ENCODE data around the gene CLK2.
"Not testable (repeated sequence)": the region's sequence is repeated elsewhere in the genome, so short reads cannot be mapped to it uniquely, and the experiment has no call there.

CLK2 gene

DNA sequence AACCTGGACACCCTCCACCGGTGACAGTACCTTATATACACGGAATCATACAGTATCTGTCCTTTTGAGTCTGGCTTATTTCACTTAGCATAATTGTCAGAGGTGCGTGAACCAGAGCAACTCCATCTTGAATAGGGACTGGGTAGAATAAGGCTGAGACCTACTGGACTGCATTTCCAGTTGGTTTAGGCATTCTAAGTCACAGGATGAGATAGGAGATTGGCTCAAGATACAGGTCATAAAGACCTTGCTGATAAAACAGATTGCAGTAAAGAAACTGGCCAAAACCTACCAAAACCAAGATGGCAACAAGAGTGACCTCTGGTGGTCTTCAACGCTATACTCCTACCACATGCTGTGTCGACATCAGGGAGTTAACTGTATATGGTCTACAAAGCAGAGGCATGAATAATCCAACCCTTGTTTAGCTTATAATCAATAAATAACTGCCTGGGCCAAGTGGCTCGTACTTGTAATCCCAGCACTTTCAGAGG lies 34.0 kb upstream of the CLK2 start:
- Mint-ChIP-seq H3K36me3 (ENCODE audit: low read depth) (peaks cover 38% of the 10 kb centered on the region), H3K4me3 (no peak overlapping the region), H3K4me1 (ENCODE audit: low read depth) (peaks cover 29% of the 10 kb centered on the region), H3K27me3 (peaks cover 2% of the 10 kb centered on the region), H3K9me3 (no peaks in the 10 kb centered on the region), H3K27ac (no peak overlapping the region)
- intact Hi-C loops (cut with micrococcal nuclease) = no loop called here

GRCh38 chr1:155305881-155306391 lies 32.6 kb upstream of the CLK2 start:
- Mint-ChIP-seq H3K9me3 (no peaks in the 10 kb centered on the region), H3K4me3 (no peak overlapping the region), H3K36me3 (ENCODE audit: low read depth) (peaks cover 25% of the 10 kb centered on the region), H3K4me1 (ENCODE audit: low read depth) (peaks cover 17% of the 10 kb centered on the region), H3K27me3 (peaks cover 2% of the 10 kb centered on the region), H3K27ac (peak overlapping the region; percentile 16)
- intact Hi-C loops (cut with micrococcal nuclease) = no loop called here

- Mint-ChIP-seq H3K4me1 (ENCODE audit: low read depth) (peaks cover 4% of the 10 kb centered on the region), H3K4me3 (no peak overlapping the region), H3K27me3 (peaks cover 2% of the 10 kb centered on the region), H3K27ac (no peak overlapping the region), H3K9me3 (no peaks in the 10 kb centered on the region), H3K36me3 (ENCODE audit: low read depth) (peaks cover 11% of the 10 kb centered on the region)
- intact Hi-C loops (cut with micrococcal nuclease) = no loop called here
Observed at GRCh38 chr1:155304558-155305063, 31.3 kb upstream of the CLK2 start.

GRCh38 chr1:155301342-155301841 lies 28.1 kb upstream of the CLK2 start, which contains the start of gene PKLR:
TSS of gene PKLR (minus strand) at chr1:155301438. CDS start at chr1:155301395, 43 bp downstream.
- Mint-ChIP-seq H3K9me3 (no peaks in the 10 kb centered on the region), H3K27me3 (peaks cover 22% of the 10 kb centered on the region), H3K4me1 (ENCODE audit: low read depth) (no peaks in the 10 kb centered on the region), H3K36me3 (ENCODE audit: low read depth) (no peaks in the 10 kb centered on the region), H3K27ac (no peak within 1 kb of the TSS), H3K4me3 (no peak within 1 kb of the TSS)
- intact Hi-C loops (cut with micrococcal nuclease) = no loop called here

DNA sequence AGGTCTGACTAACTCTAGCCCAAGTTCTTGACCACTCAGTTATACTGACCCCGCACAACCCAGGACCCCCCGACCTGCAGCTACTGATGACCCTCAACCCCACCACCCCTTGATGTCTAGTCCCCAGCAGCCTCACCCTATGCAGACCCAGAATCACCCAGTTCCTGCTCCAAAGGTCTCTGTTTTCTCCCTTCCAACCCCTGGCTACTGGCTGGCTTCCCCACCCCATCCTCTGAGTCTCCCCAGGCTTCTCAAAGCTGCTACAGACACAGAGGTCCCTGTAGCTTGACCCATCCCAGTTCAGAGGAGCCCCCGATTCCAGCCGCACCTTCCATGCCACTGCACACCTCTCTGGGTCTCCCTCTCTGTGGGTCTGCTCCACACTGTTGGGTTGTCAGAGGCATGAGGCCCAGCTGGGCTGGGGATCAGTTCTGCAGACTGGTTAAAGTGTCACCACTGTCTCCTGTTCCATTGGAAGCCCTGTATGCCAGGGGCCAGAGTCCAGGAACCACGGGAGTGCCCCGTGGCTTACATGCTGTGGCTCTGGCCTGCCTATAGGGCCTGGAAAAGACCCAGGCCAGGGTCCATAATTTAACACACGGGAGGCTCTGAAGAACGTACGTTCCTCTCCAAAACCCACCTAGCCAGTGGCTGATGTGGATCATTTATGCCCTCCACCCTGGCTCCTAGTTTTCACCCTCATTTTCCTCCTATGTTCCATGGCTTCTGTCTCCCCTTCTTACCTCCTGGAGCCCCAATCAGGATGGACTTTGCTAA lies 27.4 kb upstream of the CLK2 start:
- intact Hi-C loops (cut with micrococcal nuclease) = no loop called here
- peaks cover under 1% of the 10 kb centered on the region for H3K4me1 Mint-ChIP-seq (ENCODE audit: low read depth)
- H3K27me3 Mint-ChIP-seq = peaks cover 28% of the 10 kb centered on the region
- no peak overlapping the region for H3K4me3 Mint-ChIP-seq
- H3K36me3 Mint-ChIP-seq (ENCODE audit: low read depth) = no peaks in the 10 kb centered on the region
- no peaks in the 10 kb centered on the region for H3K9me3 Mint-ChIP-seq
- no peak overlapping the region for H3K27ac Mint-ChIP-seq

DNA sequence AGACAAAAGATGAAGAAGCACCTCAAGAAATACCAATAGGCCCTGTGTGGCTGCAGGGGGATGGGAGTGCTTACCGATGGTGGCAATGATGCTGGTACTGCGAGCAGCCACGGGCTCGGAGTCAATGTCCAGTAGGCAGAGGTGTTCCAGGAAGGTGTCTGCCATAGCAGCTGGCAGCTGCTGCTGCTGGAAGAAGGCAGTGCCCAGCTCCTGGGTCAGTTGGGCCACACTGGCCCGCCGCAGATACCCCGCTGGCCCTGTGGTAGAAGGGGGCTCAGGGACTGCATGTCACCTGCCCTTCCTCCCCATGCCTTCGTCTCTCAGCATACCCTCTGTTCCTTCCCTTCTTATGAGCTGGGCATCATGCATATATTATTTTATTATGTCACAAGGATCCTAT lies 26.7 kb upstream of the CLK2 start:
- H3K4me3 Mint-ChIP-seq = no peak overlapping the region
- H3K36me3 Mint-ChIP-seq (ENCODE audit: low read depth) = no peaks in the 10 kb centered on the region
- peaks cover 8% of the 10 kb centered on the region for H3K4me1 Mint-ChIP-seq (ENCODE audit: low read depth)
- H3K9me3 Mint-ChIP-seq = no peaks in the 10 kb centered on the region
- no peak overlapping the region for H3K27ac Mint-ChIP-seq
- H3K27me3 Mint-ChIP-seq = peaks cover 36% of the 10 kb centered on the region
- intact Hi-C loops (cut with micrococcal nuclease) = no loop called here

- no peaks in the 10 kb centered on the region for H3K9me3 Mint-ChIP-seq
- H3K4me1 Mint-ChIP-seq (ENCODE audit: low read depth) = peaks cover 13% of the 10 kb centered on the region
- H3K27ac Mint-ChIP-seq = no peak overlapping the region
Observed at GRCh38 chr1:155297384-155297783, 24.1 kb upstream of the CLK2 start.

DNA sequence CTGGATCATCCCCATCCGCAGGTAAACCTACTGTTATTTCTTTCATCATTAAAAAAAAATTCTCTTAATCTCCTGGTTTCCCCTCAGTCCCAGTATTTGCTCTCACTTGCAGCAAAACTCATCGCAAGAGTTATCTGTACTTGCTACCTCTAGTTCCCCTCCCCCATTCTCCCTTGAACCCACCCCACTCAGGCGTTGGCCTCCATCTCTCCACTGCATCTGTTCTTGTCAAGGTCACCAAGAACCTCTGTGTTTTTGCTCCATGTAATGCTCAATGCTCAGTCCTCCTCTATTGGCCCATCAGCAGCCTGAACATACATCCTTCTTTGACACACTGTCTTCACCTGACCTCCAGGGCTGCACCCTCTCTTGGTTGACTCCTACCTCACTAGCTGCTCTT lies 23.4 kb upstream of the CLK2 start:
- peaks cover 63% of the 10 kb centered on the region for H3K27me3 Mint-ChIP-seq
- intact Hi-C loops (cut with micrococcal nuclease) = no loop called here
- no peaks in the 10 kb centered on the region for H3K36me3 Mint-ChIP-seq (ENCODE audit: low read depth)
- H3K27ac Mint-ChIP-seq = no peak overlapping the region
- H3K9me3 Mint-ChIP-seq = no peaks in the 10 kb centered on the region
- peaks cover 13% of the 10 kb centered on the region for H3K4me1 Mint-ChIP-seq (ENCODE audit: low read depth)
- no peak overlapping the region for H3K4me3 Mint-ChIP-seq

More at GRCh38 chr1:155297384-155297783, 24.1 kb upstream of the CLK2 start:
- intact Hi-C loops (cut with micrococcal nuclease) = no loop called here
- Mint-ChIP-seq H3K27me3 (peaks cover 58% of the 10 kb centered on the region), H3K36me3 (ENCODE audit: low read depth) (no peaks in the 10 kb centered on the region), H3K4me3 (no peak overlapping the region)

GRCh38 chr1:155295942-155296267 lies 22.6 kb upstream of the CLK2 start:
- intact Hi-C loops (cut with micrococcal nuclease) = no loop called here
- peaks cover 13% of the 10 kb centered on the region for H3K4me1 Mint-ChIP-seq (ENCODE audit: low read depth)
- no peak overlapping the region for H3K27ac Mint-ChIP-seq
- H3K4me3 Mint-ChIP-seq = no peak overlapping the region
- H3K27me3 Mint-ChIP-seq = peaks cover 68% of the 10 kb centered on the region
- no peaks in the 10 kb centered on the region for H3K9me3 Mint-ChIP-seq
- H3K36me3 Mint-ChIP-seq (ENCODE audit: low read depth) = no peaks in the 10 kb centered on the region

GRCh38 chr1:155295183-155295941 lies 22.1 kb upstream of the CLK2 start:
- Mint-ChIP-seq H3K27ac (no peak overlapping the region), H3K27me3 (peaks cover 70% of the 10 kb centered on the region), H3K9me3 (no peaks in the 10 kb centered on the region), H3K36me3 (ENCODE audit: low read depth) (no peaks in the 10 kb centered on the region), H3K4me1 (ENCODE audit: low read depth) (peaks cover 13% of the 10 kb centered on the region), H3K4me3 (no peak overlapping the region)
- intact Hi-C loops (cut with micrococcal nuclease) = no loop called here

- intact Hi-C loops (cut with micrococcal nuclease) = no loop called here
Observed at GRCh38 chr1:155294520-155295182, 21.3 kb upstream of the CLK2 start.

DNA sequence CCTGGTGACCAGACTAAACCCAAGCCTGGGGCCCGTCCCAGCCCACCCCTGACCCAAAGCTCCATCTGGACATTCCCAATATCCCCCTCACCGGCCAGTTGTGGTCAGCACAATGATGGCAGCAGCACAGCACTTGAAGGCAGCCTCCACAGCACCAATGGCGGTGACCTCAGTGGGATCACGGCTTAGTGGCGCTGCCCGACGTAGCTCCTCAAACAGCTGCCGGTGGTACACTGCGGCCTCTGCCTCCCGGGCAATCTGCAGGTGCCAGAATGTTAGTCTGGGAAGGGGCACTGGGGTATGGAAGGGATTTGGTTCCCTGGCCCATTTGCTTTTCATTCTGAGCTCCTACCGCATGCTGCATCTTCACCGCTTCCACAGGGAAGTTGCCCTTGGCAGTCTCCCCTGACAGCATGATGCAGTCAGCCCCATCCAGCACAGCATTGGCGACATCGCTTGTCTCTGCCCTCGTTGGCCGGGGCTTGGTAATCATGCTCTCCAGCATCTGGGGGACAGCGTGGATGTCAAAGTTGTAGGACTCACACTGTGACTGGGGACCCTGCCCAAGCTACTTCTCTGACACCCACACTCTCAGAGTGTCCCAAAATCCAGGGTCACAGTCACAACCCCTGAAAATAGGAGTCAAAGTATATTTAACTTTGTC lies 19.9 kb upstream of the CLK2 start:
- peaks cover 71% of the 10 kb centered on the region for H3K27me3 Mint-ChIP-seq
- H3K9me3 Mint-ChIP-seq = no peaks in the 10 kb centered on the region
- intact Hi-C loops (cut with micrococcal nuclease) = no loop called here
- H3K4me3 Mint-ChIP-seq = no peak overlapping the region
- H3K36me3 Mint-ChIP-seq (ENCODE audit: low read depth) = no peaks in the 10 kb centered on the region
- peaks cover 13% of the 10 kb centered on the region for H3K4me1 Mint-ChIP-seq (ENCODE audit: low read depth)
- H3K27ac Mint-ChIP-seq = no peak overlapping the region

More at GRCh38 chr1:155294520-155295182, 21.3 kb upstream of the CLK2 start:
- no peak overlapping the region for H3K27ac Mint-ChIP-seq
- H3K4me3 Mint-ChIP-seq = peak overlapping the region; percentile 39
- H3K9me3 Mint-ChIP-seq = no peaks in the 10 kb centered on the region
- H3K36me3 Mint-ChIP-seq (ENCODE audit: low read depth) = no peaks in the 10 kb centered on the region
- peaks cover 13% of the 10 kb centered on the region for H3K4me1 Mint-ChIP-seq (ENCODE audit: low read depth)
- peaks cover 72% of the 10 kb centered on the region for H3K27me3 Mint-ChIP-seq

DNA sequence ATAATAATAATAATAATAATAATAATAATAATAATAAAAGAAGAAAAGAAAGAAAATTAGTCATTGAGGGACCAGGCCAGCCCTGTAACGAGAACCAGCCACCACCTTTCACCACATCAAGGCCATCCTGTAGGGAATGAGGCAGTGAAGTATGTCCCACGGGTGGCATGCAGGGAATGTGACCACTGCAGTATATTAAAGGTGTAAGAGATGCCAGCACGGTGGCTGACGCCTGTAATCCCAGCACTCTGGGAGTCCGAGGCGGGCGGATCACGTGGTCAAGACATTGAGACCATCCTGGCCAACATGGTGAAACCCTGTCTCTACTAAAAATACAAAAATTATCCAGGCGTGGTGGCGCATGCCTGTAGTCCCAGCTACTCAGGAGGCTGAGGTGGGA lies 17.7 kb upstream of the CLK2 start:
- Mint-ChIP-seq H3K27me3 (peaks cover 49% of the 10 kb centered on the region), H3K4me1 (ENCODE audit: low read depth) (peaks cover 13% of the 10 kb centered on the region)
- H3K36me3 Mint-ChIP-seq (ENCODE audit: low read depth); H3K4me3 Mint-ChIP-seq; intact Hi-C loops (cut with micrococcal nuclease); H3K27ac Mint-ChIP-seq; H3K9me3 Mint-ChIP-seq: not testable (repeated sequence)
